Progenitor cell of endocrine pancreas (in vitro differentiated cells): Measurements from ENCODE around the gene PPCDC. TPM values are rescaled to one million over a fixed set of nuclear protein-coding genes. Genes with fewer than 3 reads are reported as not detected.

Experiments
- DNase-seq: peaks from one replicate; pipeline ENCODE4 v3.0.0; 2021; ENCODE audit warnings: low spot score; ENCODE audit not compliant: unreplicated experiment
- H3K27ac Mint-ChIP-seq: 2 replicates; pipeline ENCODE4 v1.8.0; 2021; ENCODE audit warnings: mild to moderate bottlenecking, moderate library complexity, mixed read lengths
- H3K27me3 Mint-ChIP-seq: 2 replicates; pipeline ENCODE4 v1.8.0; 2021; ENCODE audit warnings: mixed read lengths
- H3K36me3 Mint-ChIP-seq: 2 replicates; pipeline ENCODE4 v1.8.0; 2022; ENCODE audit warnings: mixed read lengths; ENCODE audit not compliant: insufficient read depth
- H3K4me1 Mint-ChIP-seq: 2 replicates; pipeline ENCODE4 v1.8.0; 2021; ENCODE audit warnings: low read depth, mixed read lengths
- H3K4me3 Mint-ChIP-seq: 2 replicates; pipeline ENCODE4 v1.8.0; 2021; ENCODE audit warnings: low read depth, mild to moderate bottlenecking, moderate library complexity, mixed read lengths
- H3K9me3 Mint-ChIP-seq: 2 replicates; pipeline ENCODE4 v1.8.0; 2021; ENCODE audit warnings: low read depth, mixed read lengths
- CTCF ChIP-seq: fragments of 200-600 bp; sonication (generic); IDR thresholded peaks from one replicate; pipeline ENCODE4 v1.5.0; 2021; ENCODE audit warnings: antibody characterized with exemption, mild to moderate bottlenecking; ENCODE audit not compliant: unreplicated experiment
- total RNA-seq: library from RNA; stranded (reverse); gene quantifications from 2 replicates; pipeline ENCODE4 v1.2.1, GENCODE V29; 2021

PPCDC gene
- total RNA-seq, 1 donor from 2014 or later = 18.0 TPM

- peaks cover 16% of the 10 kb centered on the region for H3K36me3 Mint-ChIP-seq
- TF ChIP-seq CTCF = peak; percentile 14
- H3K4me3 Mint-ChIP-seq = no peak overlapping the region
- H3K9me3 Mint-ChIP-seq = no peaks in the 10 kb centered on the region
- H3K4me1 Mint-ChIP-seq = peaks cover 39% of the 10 kb centered on the region
- no peak overlapping the region for H3K27ac Mint-ChIP-seq
- no peaks in the 10 kb centered on the region for H3K27me3 Mint-ChIP-seq
- DNase-seq = no peak
Measured at GRCh38 chr15:75033809-75034208, 10.4 kb downstream of the PPCDC start.

GRCh38 chr15:75034615-75035014 lies 11.2 kb downstream of the PPCDC start:
- Mint-ChIP-seq H3K4me1 (peaks cover 41% of the 10 kb centered on the region), H3K27me3 (no peaks in the 10 kb centered on the region), H3K27ac (no peak overlapping the region), H3K4me3 (no peak overlapping the region), H3K36me3 (peaks cover 15% of the 10 kb centered on the region), H3K9me3 (no peaks in the 10 kb centered on the region)
- no peak for DNase-seq
- no peak for TF ChIP-seq CTCF

- H3K4me3 Mint-ChIP-seq = no peak overlapping the region
- H3K9me3 Mint-ChIP-seq = no peaks in the 10 kb centered on the region
- DNase-seq = no peak
- H3K36me3 Mint-ChIP-seq = peaks cover 15% of the 10 kb centered on the region
- peak overlapping the region; percentile 90 for H3K27ac Mint-ChIP-seq
- peaks cover 42% of the 10 kb centered on the region for H3K4me1 Mint-ChIP-seq
- no peaks in the 10 kb centered on the region for H3K27me3 Mint-ChIP-seq
- TF ChIP-seq CTCF = no peak
Measured at GRCh38 chr15:75036212-75036616, 12.8 kb downstream of the PPCDC start.

- Mint-ChIP-seq H3K36me3 (peaks cover 11% of the 10 kb centered on the region), H3K9me3 (no peaks in the 10 kb centered on the region), H3K27ac (no peak overlapping the region), H3K4me3 (no peak overlapping the region), H3K4me1 (peaks cover 44% of the 10 kb centered on the region), H3K27me3 (no peaks in the 10 kb centered on the region)
- no peak for DNase-seq
- no peak for TF ChIP-seq CTCF
Measured at GRCh38 chr15:75037685-75038084, 14.3 kb downstream of the PPCDC start.

GRCh38 chr15:75038231-75038630 lies 14.8 kb downstream of the PPCDC start:
- Mint-ChIP-seq H3K9me3 (no peaks in the 10 kb centered on the region), H3K4me1 (peaks cover 49% of the 10 kb centered on the region)

More at GRCh38 chr15:75038231-75038630, 14.8 kb downstream of the PPCDC start:
- no peak for DNase-seq
- H3K27ac Mint-ChIP-seq = no peak overlapping the region
- H3K4me3 Mint-ChIP-seq = no peak overlapping the region
- no peak for TF ChIP-seq CTCF
- H3K36me3 Mint-ChIP-seq = peaks cover 11% of the 10 kb centered on the region
- no peaks in the 10 kb centered on the region for H3K27me3 Mint-ChIP-seq
